Activated CD4-positive, alpha-beta T cell treated with anti-CD3 and anti-CD28 coated beads for 24 hours (primary cell): Measurements from ENCODE around the gene SLC2A13.

Experiments
- DNase-seq, 2 donors: peaks; one replicate each; pipeline ENCODE4 v3.0.0-alpha.2; 2020; ENCODE audit warnings: low read depth in 2 of 2

The SLC2A13 gene

DNA sequence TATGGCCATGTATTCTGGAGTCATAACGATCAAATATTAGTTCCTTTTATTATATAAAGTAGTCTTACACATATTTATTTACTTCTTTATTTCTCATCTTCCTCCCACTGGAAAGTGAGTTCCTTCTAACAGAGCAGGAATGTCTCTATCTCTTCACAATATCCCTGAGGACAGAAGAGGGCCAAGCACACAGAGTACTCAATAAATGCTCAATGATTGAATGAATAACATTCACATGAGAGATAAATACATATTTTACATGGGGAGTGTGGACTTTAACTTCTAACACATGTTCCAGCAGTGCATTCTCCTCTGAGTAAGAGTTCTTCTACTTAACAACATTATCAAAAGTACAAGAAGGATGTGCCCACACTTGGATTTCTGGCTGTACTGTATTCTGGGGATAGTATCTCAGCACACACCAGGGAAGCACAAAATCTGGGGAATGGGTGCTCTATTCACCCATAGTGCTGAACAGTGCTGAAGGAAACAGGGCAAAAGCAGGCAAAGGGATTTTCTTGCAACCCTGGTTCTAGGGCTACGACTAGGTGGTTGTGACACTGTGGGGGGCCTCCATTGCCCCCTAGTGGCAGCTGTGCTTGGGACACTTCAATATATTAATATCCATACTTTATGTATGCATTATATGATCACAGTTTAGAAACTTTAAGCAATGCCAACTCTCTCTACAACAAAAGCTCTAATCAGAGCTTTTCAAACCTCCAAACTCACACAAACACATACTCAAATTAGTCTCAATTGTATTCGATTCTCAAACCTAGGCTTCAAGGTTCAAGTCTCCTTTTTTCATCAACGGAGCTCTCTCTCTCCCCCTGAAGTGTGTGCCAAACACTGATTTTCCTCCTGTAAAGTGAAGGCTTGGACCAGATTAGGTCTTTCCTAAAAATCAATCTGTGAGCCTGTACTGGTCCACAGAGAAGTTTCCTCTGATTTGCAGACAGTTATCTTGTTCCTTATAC is 115.5 kb downstream of the SLC2A13 start:
- peak; percentile 27 to 42 for DNase-seq

DNA sequence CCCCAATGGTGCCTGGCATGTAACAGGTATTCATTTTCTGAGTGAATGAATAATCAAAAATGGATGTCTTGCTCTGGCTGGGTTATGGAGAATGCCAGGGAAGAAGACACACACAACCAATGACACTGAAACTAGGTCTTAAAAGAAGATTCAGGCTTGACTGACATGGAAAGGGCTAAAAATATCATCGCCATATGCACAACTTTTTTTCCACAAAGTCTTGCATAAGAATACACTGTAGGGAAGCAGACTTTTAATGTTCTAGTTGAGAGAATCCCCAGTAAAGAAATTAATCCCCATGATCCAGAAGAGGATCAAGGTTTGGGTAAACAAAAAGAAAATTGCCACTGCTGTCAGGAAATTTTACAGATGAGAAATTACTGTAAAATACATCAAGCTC is 116.4 kb downstream of the SLC2A13 start:
- no peak for DNase-seq

DNA sequence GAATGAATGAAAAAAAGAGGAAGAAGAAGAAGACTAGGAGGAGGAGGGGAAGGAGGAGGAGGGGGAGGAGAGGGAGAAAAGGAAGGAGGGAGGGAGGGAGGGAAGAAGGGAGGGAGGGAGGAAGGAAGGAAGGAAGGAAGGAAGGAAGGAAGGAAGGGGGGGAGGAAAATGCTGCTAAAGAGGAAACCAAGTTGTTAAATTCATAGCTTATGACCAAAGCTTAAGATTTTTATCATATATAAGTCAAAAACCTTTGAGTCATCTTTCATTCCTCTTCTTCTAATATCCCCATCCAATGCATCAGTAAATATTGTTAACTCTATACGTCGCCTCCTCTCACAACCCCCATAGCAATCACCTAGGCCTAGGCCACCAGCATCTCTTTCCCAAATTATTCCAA is 117.3 kb downstream of the SLC2A13 start:
- no peak for DNase-seq

DNA sequence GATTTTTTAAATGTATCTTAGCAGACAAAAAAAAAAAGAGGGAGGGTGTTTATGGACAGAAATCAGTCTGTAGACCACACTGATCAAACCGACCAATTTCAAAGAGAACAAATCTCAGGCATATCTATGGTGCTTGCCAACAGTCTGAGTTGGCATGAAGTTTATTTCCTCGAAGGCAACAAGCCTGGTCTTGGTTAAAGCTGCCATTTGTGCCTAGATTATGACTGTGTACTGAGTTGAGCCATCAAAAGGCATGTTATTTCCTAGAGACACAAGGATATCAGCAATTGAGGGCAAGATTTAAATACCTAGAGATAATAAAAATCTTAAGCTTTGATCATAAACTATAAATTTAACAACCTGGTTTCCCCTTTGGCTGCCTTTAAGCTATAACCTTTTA is 119.2 kb downstream of the SLC2A13 start:
- DNase-seq = no peak

DNA sequence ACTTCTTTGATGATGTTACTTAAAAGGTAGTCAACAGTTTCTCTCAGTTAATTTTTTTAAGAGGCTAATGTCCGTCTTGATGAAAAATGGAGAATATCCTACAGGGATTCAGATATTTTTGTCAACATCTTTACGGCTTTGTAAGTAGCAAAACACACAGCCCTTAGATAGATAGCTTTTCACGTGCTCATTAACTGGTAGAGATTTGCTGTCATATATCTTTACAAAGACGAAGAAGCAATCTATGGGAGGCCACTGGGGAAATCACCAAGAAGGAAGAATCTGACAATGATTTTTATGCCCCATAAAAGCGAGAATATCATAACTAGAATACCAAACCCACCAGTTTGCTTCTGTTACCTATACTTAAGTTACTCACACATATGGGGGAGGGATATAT is 121.2 kb downstream of the SLC2A13 start:
- no peak for DNase-seq

DNA sequence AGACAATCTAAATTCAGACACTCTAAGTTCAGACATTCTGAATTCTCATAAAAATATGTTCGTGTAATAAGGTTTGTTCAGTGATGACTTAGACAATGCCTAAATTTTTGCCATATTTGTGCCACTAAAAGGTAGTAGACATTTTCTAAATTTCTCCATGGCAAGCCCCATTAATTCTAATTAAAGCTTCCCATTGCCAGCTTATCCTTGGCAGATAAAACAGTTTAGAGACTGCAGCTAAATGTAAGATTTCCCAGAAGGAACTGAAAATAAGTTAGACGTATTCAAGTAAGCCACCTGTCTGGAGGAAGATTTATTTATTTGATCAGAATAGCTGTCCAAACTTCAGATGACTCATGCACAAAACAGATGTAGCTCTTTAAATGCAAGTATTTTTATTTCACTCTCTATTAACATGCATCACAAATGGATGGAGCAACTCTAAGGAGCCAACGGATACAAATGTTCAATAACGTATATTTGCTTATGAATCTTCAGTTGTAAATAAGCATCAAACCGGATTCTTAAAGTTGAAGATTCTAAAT is 130.4 kb downstream of the SLC2A13 start:
- DNase-seq = no peak

DNA sequence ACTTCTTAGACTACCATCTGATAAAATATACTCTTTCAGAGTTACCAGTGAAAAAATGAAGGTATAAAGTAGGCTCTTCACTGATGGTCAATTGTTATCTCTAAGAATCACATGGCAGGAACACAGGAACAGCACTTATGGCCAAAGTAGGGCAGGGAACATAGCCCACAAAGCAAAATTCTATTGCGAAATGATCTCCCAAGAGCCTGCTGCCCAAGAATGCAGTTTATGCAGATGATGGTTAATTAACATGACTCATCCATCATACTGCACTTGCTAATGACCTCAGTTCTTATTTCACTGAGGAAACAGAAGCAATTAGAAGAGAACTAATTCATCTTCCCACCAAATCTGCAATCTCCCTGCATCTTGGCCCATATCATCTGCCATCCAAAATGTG is 133.8 kb downstream of the SLC2A13 start:
- no peak for DNase-seq

DNA sequence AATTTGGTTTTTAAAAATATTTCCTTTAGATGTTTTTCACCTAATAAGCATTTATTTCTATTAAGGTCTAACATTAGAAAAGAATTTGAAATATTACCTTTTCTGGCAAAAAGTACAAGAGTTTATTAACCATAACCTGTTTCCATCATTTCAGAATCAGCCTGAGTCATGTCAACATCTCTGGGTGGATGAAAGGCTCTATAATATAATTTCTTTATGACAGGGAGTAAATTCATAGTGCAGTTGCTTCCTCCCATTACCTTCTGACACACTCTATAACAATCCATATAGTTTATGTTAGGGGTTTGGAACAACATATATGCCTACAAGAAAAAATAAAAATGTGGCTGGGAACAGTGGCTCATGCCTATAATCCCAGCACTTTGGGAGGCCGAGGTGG is 134.5 kb downstream of the SLC2A13 start:
- no peak for DNase-seq

DNA sequence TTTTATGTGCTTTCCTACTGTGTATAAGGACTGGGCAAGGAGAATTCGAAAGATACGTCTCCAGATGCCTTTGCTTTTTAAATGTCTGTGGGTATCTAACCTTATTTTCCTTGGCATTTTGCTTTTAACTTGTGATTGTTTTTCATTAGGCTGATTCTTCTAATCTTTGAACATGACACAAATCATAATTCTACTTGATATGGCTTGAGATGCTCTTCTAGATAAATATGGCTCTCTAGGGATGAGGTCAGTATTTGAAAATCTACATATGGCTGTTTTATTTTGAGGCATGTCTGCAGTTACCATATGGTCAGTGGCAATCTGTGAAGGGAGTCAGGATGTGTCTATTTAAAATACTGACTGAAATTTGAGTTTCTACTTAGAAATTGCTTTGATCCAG is 139.2 kb downstream of the SLC2A13 start:
- no peak for DNase-seq

DNA sequence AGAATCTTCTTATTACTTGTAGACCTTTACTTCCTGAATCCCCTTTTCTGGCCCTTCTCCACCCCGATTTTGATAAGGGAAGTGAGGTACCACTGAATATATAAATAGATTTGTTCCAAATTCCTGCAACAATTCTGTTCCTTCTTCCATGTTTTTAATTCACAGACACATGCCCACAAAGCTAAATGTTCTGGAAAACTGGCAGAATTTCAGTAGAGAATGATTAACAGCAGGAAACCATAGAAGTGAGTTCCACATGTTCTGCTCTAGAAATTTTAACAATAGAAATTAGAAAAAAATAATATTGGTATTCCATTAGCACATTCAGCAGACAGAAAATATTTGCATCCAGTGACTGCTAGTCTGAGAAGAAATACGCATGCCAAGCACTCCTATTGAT is 139.6 kb downstream of the SLC2A13 start:
- no peak for DNase-seq

DNA sequence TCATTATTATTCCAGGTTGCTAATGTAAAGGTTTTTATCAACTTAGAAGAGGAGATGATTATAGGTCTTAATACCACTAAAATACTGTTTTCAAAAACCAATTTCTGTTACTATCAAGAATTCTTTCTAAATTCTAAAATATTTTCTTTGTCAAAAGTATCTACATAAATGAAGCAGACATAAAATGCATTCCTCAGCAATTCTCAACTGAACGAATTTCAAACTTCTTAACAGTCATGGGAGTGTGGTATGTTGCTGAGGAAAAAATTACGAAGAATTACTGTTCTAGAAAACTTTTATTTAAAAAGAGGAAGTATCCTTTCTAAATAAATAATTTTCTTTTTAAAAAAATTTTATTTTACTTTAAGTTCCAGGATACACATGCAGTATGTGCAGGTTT is 146.4 kb downstream of the SLC2A13 start:
- no peak for DNase-seq

DNA sequence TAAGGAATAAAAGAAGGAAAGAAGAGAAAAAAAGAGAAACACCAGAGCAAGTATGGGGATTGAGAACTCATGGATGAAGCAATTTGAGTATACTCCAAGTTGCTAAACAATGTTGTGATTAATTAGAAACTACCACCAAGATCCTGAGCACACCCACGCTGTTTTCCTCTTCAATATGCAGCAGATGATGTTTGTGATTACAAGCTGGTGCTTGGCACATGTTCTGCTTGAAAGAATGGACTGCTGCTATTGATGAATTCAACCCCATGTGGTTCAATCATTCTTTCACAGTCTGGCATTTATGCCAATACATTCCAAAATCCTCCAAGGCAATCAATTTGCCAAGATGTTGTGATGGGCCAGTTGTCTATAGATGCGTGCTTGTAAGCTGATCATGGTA is 146.8 kb downstream of the SLC2A13 start:
- no peak for DNase-seq

DNA sequence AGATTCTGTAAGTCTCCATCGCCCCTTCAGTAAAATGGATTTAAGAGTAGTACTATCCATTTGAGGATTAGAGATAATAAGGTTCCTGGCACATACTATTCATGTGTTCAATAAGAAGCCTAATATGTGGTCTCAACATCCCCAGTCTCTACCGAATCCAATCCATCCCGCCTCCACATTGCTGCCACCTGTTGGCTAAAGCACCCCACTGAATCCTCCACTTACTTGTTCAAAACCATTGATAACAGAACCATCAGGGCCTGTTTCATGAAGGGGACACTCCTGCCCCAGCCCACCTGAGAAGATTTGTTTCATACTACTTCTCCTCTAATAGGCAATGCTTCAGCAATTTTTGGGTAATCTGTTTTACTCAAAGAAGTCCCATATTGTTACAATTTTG is 147.5 kb downstream of the SLC2A13 start:
- DNase-seq = no peak

DNA sequence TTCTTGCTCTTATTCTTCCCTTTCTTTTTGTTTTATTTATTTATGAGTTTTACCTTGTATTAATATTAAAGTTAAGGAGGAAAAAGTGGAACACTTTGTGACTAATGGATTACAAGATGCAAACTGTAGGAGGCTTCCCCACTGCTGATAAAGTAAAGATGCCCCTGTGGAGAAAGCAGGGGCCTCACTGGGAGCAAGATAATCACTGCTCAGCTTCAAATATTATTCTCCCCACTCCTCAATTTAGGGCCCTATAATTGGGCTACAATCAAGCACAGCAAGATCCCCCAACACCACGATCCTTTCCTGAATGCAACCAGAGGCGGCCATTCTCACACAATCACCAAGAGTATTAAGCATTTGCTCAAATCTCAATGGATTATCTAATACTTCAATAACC is 149.2 kb downstream of the SLC2A13 start:
- no peak for DNase-seq

DNA sequence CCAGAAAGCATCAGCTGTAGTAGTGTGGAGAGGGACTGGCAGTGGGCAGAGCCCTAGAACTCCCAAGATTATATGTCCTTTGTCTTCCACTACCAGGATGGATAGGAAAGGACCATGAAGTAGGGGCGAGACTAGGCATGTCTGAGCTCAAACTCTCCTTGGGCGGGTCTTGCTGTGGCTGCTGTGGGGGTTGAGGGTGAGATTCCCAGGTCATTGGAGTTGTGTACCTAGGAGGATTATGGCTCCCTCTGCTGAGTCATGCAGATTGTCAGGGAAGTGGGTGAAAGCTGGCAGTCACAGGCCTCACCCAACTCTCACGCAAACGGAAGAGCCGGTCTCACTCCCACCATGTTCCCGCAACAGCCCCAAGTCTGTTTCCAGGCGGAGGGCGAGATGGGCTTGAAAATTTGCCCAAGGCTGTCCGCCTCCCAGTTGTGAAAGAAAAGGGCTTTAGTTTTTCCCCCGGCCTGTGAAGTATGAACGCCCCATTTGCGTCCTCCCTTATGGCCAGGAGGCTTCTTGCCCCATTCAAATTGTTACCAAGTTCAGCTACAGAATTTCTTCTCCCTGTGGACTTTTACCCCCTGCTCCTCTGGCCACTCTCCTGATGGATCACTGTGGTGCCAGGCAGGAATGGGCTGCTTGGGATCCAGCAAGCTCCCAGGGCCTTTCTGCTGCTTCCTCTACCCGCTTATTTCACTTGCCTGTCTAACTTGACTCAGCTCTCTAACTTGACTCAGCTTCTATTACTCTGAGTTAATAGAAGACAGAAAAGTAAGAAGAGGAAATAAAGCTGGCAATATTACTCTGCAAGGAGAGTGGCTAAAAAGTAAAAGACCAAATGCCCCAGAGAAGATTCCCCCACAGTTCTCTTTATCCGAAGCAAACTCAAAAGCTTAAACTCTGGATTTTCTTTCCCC is 159.3 kb downstream of the SLC2A13 start:
- DNase-seq = no peak

DNA sequence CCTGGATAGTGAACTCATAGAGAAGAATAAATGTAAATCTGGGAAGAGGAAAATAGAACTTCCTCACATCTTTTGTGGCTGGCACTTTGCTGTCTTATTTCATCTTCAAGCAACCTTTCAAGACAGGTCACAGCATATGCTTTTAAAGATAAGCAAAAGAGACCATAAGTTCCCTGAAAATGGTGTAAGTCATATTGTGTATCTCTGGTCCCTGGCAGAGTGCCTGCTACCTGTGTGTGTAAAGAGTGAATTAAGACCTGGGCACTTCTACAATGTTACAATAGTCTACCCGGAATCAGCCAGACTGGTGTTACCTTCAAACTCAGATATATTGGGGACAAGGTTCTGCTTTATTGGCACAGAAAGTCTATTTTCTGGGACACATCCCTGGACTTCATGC is 168.8 kb downstream of the SLC2A13 start:
- DNase-seq = no peak

DNA sequence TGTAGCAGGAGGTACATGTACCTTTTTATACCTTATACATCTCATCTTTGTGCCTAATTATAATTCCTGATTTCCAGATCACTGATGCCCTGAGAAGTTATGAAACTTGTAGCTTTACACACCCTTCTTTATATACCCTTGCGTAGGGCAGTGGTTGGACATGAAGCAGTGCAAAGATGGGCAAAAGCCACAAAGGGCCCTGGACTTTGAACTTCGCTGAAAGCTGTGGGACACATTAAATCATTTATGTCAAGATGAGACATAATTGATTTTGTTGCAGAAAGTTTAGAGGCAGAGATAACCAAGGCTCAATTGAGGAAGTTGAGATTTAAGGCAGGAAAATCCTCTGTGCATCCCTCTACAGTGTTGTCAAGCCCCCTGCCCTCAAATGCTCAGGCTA is 170.0 kb downstream of the SLC2A13 start:
- no peak for DNase-seq

DNA sequence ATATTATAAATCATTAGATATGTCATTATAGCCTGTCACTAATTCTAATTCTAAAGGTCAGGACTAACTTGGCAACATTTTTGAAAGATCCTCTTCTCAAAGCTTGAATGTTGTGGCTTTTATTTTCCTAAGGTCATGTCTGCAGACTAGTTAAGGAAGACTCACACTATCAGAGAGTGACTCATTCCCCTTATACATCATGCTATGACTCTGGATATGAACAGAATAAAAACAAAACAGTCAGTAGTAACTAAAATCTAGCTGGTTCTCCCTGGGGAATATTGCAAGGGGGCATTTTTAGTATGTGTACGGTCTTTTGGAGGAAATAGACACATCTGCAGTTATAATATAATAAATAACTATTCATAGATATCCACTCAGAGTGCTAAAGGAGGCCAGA is 170.6 kb downstream of the SLC2A13 start:
- no peak for DNase-seq

DNA sequence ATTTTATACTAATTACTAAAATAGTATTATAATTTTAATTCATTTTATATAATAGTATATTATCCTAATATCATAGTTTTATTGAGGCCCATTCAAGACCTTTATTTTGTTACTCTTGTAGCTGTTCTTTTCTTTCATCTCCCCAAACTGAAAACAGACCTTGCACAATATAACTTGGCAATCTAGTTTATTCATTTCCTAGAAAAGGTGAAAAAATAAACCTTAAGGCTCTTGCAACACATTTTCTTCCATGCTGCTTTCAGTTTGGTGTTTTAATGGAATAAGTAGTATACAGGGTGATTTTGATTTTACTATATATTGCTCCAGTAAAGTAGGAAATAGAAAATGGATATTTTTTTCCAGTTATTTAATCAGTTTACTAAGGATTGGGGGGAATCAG is 174.0 kb downstream of the SLC2A13 start:
- DNase-seq = no peak

DNA sequence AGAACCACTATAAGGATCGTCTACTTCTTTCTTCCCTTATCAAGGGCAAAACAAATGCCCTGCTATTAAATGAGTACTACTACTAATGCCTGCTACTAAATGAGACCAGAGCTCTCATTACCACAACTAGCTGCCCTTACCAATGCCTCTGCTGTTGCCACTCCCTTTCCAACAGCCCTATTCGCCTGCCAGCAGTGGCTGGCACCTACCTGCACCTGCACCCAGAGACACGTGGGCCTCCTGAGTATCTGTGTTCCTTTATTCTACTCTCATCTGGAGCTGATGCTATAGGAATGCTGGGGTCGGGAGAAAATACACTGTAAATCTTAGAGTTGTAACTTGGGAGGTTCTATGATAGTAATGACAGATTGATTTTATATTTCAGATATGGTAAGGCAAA is 174.7 kb downstream of the SLC2A13 start:
- DNase-seq = no peak

DNA sequence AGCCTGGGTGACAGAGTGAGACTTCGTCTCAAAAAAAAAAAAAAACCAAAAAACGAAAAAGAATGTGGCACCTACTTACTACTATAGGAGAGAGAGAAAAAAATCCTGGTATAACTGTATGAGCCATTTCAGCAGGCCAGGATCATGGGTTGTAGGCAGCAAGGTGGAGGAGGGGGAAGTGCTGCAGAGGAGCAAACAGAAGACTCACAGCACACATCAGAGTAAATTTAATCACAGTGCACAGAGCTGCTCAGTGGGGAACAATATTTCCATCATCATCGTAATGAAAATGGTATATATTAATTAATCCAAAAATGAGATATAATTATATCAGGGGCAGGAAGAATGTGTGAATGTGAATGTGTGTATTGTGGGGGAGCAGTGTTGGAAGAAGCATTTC is 175.8 kb downstream of the SLC2A13 start:
- no peak for DNase-seq

DNA sequence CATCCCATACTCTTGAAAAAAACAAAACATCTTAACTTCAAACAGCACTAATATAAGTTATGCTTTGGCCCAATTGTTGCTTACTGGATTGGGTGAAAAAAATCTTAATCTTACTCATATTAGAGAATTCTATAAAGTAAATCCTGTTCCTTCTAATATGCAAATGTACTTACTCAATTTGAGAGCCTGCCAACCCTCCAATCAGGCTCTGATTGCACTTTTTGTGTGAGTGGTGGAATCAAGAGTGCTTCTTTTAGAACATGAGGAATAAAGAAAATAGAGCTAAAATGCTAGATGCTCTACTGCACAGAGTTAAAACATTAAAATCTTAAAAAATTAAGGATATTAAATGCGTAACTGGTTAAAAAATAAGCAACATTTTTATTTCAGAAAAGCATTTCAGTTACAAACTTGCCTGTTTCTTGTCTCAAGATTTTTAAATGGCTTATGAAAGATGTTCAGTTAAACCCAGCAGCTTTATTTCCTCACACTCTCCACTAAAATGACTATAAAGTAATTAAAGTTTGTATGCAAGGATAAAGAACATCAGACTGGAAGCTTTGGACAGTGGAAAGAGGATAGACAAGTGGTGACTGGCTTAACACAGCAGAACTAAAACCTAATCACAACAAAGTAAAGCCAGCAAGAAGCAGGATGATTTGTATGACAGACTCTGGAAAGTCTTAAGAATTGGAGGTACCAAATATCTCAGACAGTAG is 177.5 kb downstream of the SLC2A13 start:
- no peak for DNase-seq
